ENCODE results near the gene ADPGK.
"Not testable (repeated sequence)": the region's sequence is repeated elsewhere in the genome, so short reads cannot be mapped to it uniquely, and the experiment has no call there.

The ADPGK gene

GRCh38 chr15:72783640-72784455 is at the start of gene ADPGK:
Gene ADPGK (minus strand): TSS chr15:72783758. CDS start chr15:72783691, 67 bp downstream.
- DNase-seq, result peak; percentile 95

DNA sequence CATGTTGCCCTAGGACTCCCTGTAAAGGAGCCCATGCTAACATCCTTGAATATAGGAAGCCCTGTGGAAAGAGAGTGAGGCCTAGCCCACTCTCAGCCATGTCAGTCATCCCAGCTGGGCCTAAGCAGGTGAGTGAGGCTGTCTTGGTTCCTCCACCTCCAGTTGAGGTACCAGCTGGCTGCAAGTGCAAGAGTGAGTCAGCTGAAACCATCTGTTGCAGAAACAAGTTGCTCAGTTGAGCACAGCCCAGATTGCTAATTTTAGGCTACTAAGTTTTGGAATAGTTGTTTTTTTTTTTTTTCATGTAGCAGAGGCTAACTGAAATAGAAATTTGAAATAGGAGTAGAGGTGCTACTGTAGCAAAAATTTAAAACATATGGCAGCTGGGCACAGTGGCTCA is 43.7 kb upstream of the ADPGK start:
- no peak for DNase-seq

GRCh38 chr15:72826611-72827010 is 43.1 kb upstream of the ADPGK start:
- DNase-seq, result no peak

DNA sequence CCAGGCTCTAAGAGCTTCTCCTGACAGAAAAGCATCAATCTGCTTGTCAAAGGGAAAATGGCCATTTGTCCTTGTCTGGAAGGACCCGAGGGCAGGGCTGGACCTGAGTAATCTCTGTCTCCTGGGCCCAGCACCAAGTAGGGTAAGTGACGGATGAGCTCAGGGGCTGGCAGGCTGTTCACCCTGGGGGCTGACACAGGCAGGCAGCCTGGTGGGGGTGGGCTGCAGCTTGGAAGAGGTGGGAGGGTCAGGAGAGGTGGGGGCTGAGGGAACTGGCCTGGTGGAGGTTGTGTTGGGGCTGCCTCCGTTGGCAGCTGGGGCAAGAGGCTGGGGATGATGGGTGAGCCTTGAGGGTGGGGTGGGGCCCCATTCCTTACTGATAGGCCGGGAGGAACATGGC is 42.3 kb upstream of the ADPGK start:
- no peak for DNase-seq

DNA sequence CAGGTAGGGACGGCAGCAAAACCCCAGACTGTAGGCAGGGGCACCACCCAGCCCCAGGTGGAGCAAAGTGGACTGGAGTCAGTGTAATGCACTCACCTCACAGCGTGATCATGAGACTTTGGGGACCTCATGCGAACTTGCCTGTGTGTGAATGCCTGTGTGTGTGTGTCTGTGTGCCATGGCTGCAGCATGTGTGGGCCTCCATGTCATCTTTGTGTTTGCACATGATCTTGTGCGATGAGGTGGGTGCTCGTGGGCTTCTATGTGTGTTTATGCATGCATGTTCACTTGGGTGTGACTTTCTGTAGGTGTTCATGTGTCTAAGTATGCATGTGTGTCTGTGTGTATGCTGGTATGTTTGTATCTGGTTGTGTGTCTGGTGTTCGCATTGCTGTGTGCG is 41.2 kb upstream of the ADPGK start:
- DNase-seq, result no peak

GRCh38 chr15:72824112-72824511 is 40.6 kb upstream of the ADPGK start:
- DNase-seq, result no peak

GRCh38 chr15:72820278-72820677 is 36.7 kb upstream of the ADPGK start:
- DNase-seq, result no peak

- DNase-seq, result no peak
Observed at GRCh38 chr15:72818632-72819031, 35.1 kb upstream of the ADPGK start.

- DNase-seq, result no peak
Observed at GRCh38 chr15:72813345-72814004, 29.9 kb upstream of the ADPGK start.

- DNase-seq, result peak; percentile 11
Observed at GRCh38 chr15:72809329-72809728, 25.8 kb upstream of the ADPGK start.

GRCh38 chr15:72807346-72807745 is 23.8 kb upstream of the ADPGK start:
- DNase-seq, result not testable (repeated sequence)

DNA sequence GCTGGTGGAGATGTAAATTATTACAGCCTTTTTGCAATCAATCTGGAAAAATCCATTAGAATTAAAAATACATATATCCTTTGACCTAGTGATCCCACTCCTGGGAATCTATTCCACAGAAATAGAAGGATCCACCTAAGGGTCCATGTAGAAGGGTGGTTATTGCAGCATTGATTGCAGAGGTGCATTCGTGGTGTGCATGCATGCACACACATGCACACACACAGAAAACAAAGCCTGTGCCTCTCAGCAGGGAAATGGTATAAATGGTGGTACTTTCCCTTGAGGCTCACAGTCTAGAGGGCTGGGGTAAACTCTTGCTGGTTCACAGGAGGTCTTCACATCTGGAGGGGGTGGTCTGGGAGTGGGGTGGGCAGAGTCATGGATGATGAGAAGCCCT is 19.4 kb upstream of the ADPGK start:
- DNase-seq, result no peak

- DNase-seq, result no peak
Observed at GRCh38 chr15:72801590-72802325, 18.2 kb upstream of the ADPGK start.

DNA sequence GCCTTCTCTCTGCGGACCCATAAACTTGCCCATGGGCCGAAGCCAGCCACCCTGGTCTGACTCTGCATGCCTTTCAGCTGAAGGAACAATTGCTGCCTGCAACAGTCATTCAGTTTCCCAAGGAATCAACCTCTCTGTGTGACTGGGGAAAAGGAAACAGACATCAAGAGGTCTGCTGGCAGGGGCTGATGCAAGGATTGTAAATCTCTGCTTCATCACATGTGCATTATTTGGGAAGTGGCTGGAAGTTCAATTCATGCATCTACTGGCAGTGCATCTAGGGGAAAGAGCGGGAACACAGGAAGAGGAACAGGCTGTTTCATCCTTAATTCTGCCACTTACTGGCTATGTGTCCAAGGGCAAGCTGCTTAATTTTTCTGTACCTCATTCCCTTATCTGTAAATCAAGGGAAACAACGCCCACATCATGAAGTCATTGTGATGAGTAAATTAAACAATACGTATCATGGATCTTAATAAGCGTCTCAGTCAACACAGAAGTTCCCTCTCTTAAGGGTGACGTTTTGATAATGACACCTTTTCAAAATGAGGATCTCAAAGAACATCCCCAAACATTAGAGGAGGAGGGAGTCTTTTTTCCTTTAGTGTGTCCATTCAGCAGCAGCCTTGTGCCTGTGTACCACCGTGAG is 17.4 kb upstream of the ADPGK start:
- no peak for DNase-seq

DNA sequence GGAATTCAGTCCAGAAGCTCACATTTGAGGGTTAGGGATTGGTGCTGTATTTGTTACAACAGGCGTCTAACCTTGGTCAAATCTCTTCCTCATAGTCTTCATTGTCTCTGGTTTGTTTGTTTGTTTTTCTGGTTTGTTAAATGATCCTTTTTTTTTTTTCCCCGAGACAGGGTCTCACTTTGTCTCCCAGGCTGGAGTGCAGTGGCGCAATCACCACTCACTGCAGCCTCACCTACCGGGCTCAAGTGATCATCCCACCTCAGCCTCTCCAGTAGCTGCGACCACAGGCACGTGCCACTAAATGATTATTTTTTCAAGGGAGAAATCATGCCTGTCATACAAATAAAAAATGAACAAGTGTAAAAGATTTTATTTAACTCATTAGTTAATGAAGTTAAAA is 14.3 kb upstream of the ADPGK start:
- DNase-seq, result no peak

DNA sequence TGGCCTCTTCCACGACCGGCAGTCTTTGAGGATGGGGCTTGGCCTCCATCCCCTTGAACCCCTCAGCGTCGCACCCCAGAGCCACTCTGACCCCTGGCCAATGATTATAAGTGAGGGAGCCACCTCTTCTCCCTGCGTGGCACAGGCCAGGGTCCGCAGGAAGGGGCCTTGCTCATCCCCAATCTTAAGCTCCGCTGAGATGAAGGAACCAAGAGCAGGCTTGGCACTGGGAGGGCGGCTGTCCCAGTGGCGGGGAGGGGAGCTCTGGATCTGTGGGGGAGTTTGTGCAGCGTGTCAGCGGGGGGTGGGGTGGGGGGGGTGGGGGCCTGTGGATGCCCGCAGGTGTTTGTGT is 13.8 kb upstream of the ADPGK start:
- no peak for DNase-seq

GRCh38 chr15:72796515-72797337 is 13.2 kb upstream of the ADPGK start:
- peak; percentile 42 for DNase-seq

DNA sequence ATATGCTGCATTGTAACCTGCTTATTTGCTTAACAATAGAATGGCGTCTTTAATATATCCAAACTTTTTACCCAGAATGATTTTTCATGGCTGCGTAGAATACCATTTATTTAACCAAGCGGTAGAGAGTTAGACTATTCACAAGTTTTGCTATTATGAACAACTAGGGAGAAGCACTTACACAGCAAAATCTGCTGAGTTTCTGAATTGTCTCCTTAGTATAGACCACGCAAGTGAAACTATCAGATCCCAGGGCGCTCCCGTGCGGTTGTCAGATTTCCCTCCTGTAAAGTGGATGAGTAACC is 12.6 kb upstream of the ADPGK start:
- DNase-seq, result peak; percentile 12

DNA sequence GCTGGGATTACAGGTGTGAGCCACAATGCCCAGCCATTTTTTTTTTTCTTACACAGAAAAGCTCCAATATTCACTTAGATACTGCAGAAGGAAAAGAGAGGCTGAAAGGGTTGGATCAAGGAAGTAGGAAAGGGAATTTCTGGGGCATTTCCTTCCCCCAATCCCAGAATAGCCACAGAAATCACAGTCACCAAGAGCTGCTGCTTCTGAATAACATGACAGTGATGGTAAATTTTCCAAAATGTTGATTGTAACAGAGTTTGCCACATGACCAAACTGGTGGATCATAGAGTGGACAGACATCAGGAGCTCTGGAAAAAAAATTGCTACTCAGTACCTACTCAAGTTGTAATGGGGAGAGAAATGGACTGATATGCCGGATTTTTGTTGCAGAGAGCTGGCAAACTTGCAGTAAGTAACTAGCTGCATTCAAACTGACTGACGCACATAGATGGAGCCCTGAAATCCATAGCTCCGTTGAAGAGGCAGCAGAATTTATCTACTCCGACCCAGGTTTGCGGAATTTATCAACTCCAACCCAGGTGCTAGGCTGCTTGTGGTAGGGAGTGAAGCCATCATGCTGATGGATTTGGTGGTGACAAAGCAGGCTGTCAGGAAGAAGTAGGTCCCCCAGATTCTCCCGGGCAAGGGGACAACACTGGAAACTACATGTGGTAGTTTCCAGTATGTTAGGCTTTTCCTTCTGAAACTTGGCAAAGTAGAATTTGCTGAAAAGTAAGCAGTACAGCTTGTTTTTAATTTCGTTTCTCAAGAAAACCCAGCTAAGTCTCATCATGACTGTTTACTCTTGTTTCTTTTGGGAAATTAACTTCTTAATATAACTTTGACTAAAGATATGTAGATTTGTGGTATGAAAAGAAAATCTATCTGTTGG is 10.5 kb upstream of the ADPGK start:
- no peak for DNase-seq

GRCh38 chr15:72792431-72792830 is 8.9 kb upstream of the ADPGK start:
- no peak for DNase-seq

DNA sequence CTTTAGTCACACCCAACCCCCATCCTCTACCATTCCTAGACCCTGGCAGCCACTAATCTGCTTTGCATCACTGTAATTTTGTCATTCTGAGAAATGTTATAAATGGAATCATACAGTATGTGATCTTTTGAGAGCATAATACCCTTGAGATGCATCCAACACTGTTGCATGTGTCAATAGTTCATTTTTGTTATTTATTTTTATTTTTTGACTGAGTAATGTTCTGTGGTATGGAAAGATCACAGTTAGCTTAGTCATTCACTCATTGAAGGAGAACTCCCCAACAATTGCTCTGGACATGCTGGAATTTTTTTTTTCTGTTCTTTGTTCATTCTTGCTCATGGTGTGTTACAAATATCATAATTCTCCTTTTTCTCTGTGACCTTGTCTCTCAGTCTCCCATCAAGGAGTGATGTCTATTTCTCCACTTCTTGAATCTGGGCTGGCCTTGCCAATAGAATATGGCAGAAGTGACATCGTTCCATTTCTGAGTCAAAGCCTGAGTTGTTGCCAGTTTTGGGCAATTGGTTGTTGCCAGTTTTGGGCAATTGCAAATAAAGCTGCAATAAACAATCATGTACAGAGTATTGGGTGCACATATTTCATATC is 6.8 kb upstream of the ADPGK start:
- DNase-seq, result no peak

Data from hematopoietic multipotent progenitor cell treated with erythropoietin and hydrocortisone succinate and interleukin-3 and kit ligand, for 6 days (in vitro differentiated cells).